ENCODE data around the gene CDH22.

Gene CDH22

GRCh38 chr20:46285740-46286139 is 22.6 kb downstream of the CDH22 start:
- no peaks in the 10 kb centered on the region for H3K36me3 Mint-ChIP-seq (ENCODE audit: low read depth)
- H3K27ac Mint-ChIP-seq: no peak overlapping the region
- no peaks in the 10 kb centered on the region for H3K9me3 Mint-ChIP-seq
- no peaks in the 10 kb centered on the region for H3K4me1 Mint-ChIP-seq (ENCODE audit: low read depth)
- H3K27me3 Mint-ChIP-seq (ENCODE audit: low read depth): peaks cover 10% of the 10 kb centered on the region
- no peak for DNase-seq (ENCODE audit: low spot score)
- H3K4me3 Mint-ChIP-seq: no peak overlapping the region

GRCh38 chr20:46285072-46285471 is 23.2 kb downstream of the CDH22 start:
- H3K9me3 Mint-ChIP-seq: no peaks in the 10 kb centered on the region
- H3K27ac Mint-ChIP-seq: no peak overlapping the region
- no peaks in the 10 kb centered on the region for H3K4me1 Mint-ChIP-seq (ENCODE audit: low read depth)
- no peak for DNase-seq (ENCODE audit: low spot score)
- no peaks in the 10 kb centered on the region for H3K36me3 Mint-ChIP-seq (ENCODE audit: low read depth)
- peaks cover 10% of the 10 kb centered on the region for H3K27me3 Mint-ChIP-seq (ENCODE audit: low read depth)
- no peak overlapping the region for H3K4me3 Mint-ChIP-seq

GRCh38 chr20:46284040-46284427 is 24.3 kb downstream of the CDH22 start:
- Mint-ChIP-seq H3K36me3 (ENCODE audit: low read depth) (no peaks in the 10 kb centered on the region), H3K27ac (no peak overlapping the region), H3K27me3 (ENCODE audit: low read depth) (peaks cover 10% of the 10 kb centered on the region), H3K9me3 (no peaks in the 10 kb centered on the region), H3K4me1 (ENCODE audit: low read depth) (no peaks in the 10 kb centered on the region), H3K4me3 (no peak overlapping the region)
- DNase-seq (ENCODE audit: low spot score): no peak

- Mint-ChIP-seq H3K36me3 (ENCODE audit: low read depth) (no peaks in the 10 kb centered on the region), H3K27me3 (ENCODE audit: low read depth) (peaks cover 10% of the 10 kb centered on the region), H3K9me3 (no peaks in the 10 kb centered on the region), H3K4me1 (ENCODE audit: low read depth) (no peaks in the 10 kb centered on the region), H3K27ac (no peak overlapping the region), H3K4me3 (no peak overlapping the region)
- no peak for DNase-seq (ENCODE audit: low spot score)
Observed at GRCh38 chr20:46283426-46284039, 24.8 kb downstream of the CDH22 start.

- Mint-ChIP-seq H3K4me1 (ENCODE audit: low read depth) (no peaks in the 10 kb centered on the region), H3K4me3 (no peak overlapping the region), H3K27me3 (ENCODE audit: low read depth) (peaks cover 10% of the 10 kb centered on the region), H3K9me3 (no peaks in the 10 kb centered on the region), H3K27ac (no peak overlapping the region), H3K36me3 (ENCODE audit: low read depth) (no peaks in the 10 kb centered on the region)
- DNase-seq (ENCODE audit: low spot score): no peak
Observed at GRCh38 chr20:46282669-46283068, 25.6 kb downstream of the CDH22 start.

- peaks cover 17% of the 10 kb centered on the region for H3K27me3 Mint-ChIP-seq (ENCODE audit: low read depth)
- H3K4me1 Mint-ChIP-seq (ENCODE audit: low read depth): no peaks in the 10 kb centered on the region
- no peaks in the 10 kb centered on the region for H3K36me3 Mint-ChIP-seq (ENCODE audit: low read depth)
- H3K27ac Mint-ChIP-seq: no peak overlapping the region
- H3K9me3 Mint-ChIP-seq: no peaks in the 10 kb centered on the region
- DNase-seq (ENCODE audit: low spot score): no peak
- H3K4me3 Mint-ChIP-seq: no peak overlapping the region
Observed at GRCh38 chr20:46279103-46279502, 29.2 kb downstream of the CDH22 start.

GRCh38 chr20:46277602-46278001 is 30.7 kb downstream of the CDH22 start:
- no peak overlapping the region for H3K4me3 Mint-ChIP-seq
- no peaks in the 10 kb centered on the region for H3K9me3 Mint-ChIP-seq
- H3K36me3 Mint-ChIP-seq (ENCODE audit: low read depth): no peaks in the 10 kb centered on the region
- H3K27me3 Mint-ChIP-seq (ENCODE audit: low read depth): peaks cover 14% of the 10 kb centered on the region
- H3K4me1 Mint-ChIP-seq (ENCODE audit: low read depth): no peaks in the 10 kb centered on the region
- no peak overlapping the region for H3K27ac Mint-ChIP-seq
- DNase-seq (ENCODE audit: low spot score): no peak

- no peak for DNase-seq (ENCODE audit: low spot score)
- Mint-ChIP-seq H3K4me1 (ENCODE audit: low read depth) (no peaks in the 10 kb centered on the region), H3K4me3 (no peak overlapping the region), H3K27me3 (ENCODE audit: low read depth) (peaks cover 17% of the 10 kb centered on the region), H3K9me3 (no peaks in the 10 kb centered on the region), H3K27ac (no peak overlapping the region), H3K36me3 (ENCODE audit: low read depth) (no peaks in the 10 kb centered on the region)
Observed at GRCh38 chr20:46276531-46276930, 31.8 kb downstream of the CDH22 start.

- H3K4me3 Mint-ChIP-seq: no peak overlapping the region
- no peak overlapping the region for H3K27ac Mint-ChIP-seq
- no peak for DNase-seq (ENCODE audit: low spot score)
- H3K4me1 Mint-ChIP-seq (ENCODE audit: low read depth): no peaks in the 10 kb centered on the region
- no peaks in the 10 kb centered on the region for H3K36me3 Mint-ChIP-seq (ENCODE audit: low read depth)
- H3K9me3 Mint-ChIP-seq: no peaks in the 10 kb centered on the region
- H3K27me3 Mint-ChIP-seq (ENCODE audit: low read depth): peaks cover 21% of the 10 kb centered on the region
Observed at GRCh38 chr20:46275091-46275490, 33.2 kb downstream of the CDH22 start.

GRCh38 chr20:46273717-46274116 is 34.6 kb downstream of the CDH22 start:
- Mint-ChIP-seq H3K27me3 (ENCODE audit: low read depth) (peaks cover 27% of the 10 kb centered on the region), H3K4me1 (ENCODE audit: low read depth) (no peaks in the 10 kb centered on the region), H3K4me3 (no peak overlapping the region), H3K36me3 (ENCODE audit: low read depth) (no peaks in the 10 kb centered on the region), H3K9me3 (no peaks in the 10 kb centered on the region), H3K27ac (no peak overlapping the region)
- no peak for DNase-seq (ENCODE audit: low spot score)

- Mint-ChIP-seq H3K36me3 (ENCODE audit: low read depth) (no peaks in the 10 kb centered on the region), H3K4me3 (no peak overlapping the region), H3K4me1 (ENCODE audit: low read depth) (no peaks in the 10 kb centered on the region), H3K27ac (no peak overlapping the region), H3K27me3 (ENCODE audit: low read depth) (peaks cover 26% of the 10 kb centered on the region), H3K9me3 (no peaks in the 10 kb centered on the region)
- DNase-seq (ENCODE audit: low spot score): no peak
Observed at GRCh38 chr20:46272389-46273047, 35.8 kb downstream of the CDH22 start.

GRCh38 chr20:46270977-46271744 is 37.1 kb downstream of the CDH22 start:
- no peaks in the 10 kb centered on the region for H3K36me3 Mint-ChIP-seq (ENCODE audit: low read depth)
- no peaks in the 10 kb centered on the region for H3K4me1 Mint-ChIP-seq (ENCODE audit: low read depth)
- peaks cover 22% of the 10 kb centered on the region for H3K27me3 Mint-ChIP-seq (ENCODE audit: low read depth)
- no peak overlapping the region for H3K27ac Mint-ChIP-seq
- DNase-seq (ENCODE audit: low spot score): no peak
- H3K4me3 Mint-ChIP-seq: no peak overlapping the region
- H3K9me3 Mint-ChIP-seq: no peaks in the 10 kb centered on the region

GRCh38 chr20:46269372-46269771 is 38.9 kb downstream of the CDH22 start:
- Mint-ChIP-seq H3K9me3 (no peaks in the 10 kb centered on the region), H3K36me3 (ENCODE audit: low read depth) (no peaks in the 10 kb centered on the region), H3K4me3 (no peak overlapping the region), H3K27ac (no peak overlapping the region), H3K4me1 (ENCODE audit: low read depth) (no peaks in the 10 kb centered on the region), H3K27me3 (ENCODE audit: low read depth) (peaks cover 17% of the 10 kb centered on the region)
- no peak for DNase-seq (ENCODE audit: low spot score)

GRCh38 chr20:46268662-46269061 is 39.6 kb downstream of the CDH22 start:
- Mint-ChIP-seq H3K4me1 (ENCODE audit: low read depth) (no peaks in the 10 kb centered on the region), H3K4me3 (no peak overlapping the region), H3K9me3 (no peaks in the 10 kb centered on the region), H3K27ac (no peak overlapping the region), H3K27me3 (ENCODE audit: low read depth) (peaks cover 16% of the 10 kb centered on the region), H3K36me3 (ENCODE audit: low read depth) (no peaks in the 10 kb centered on the region)
- no peak for DNase-seq (ENCODE audit: low spot score)
